ENCODE data around the gene MKNK1. TPM values are rescaled to one million over a fixed set of nuclear protein-coding genes. Genes with fewer than 3 reads are reported as not detected.

MKNK1 gene
- total RNA-seq, 2 donors from 2014 or later = 19.9 to 28.5 TPM

GRCh38 chr1:46619656-46620258 lies 15.7 kb upstream of the MKNK1 start:
- peaks cover 36% of the 10 kb centered on the region for H3K27me3 ChIP-seq (ENCODE audit: control insufficient read depth, insufficient read depth, low read length, poor library complexity, severe bottlenecking)
- peaks cover 10% of the 10 kb centered on the region for H3K4me1 ChIP-seq (ENCODE audit: control insufficient read depth, insufficient read depth, low read length)
- H3K4me3 ChIP-seq (ENCODE audit: low read length) = no peak overlapping the region
- no peak overlapping the region for H3K9ac ChIP-seq (ENCODE audit: extremely low read depth, low read length, poor library complexity, severe bottlenecking)
- no peak overlapping the region for H3K27ac Mint-ChIP-seq
- H3K36me3 Mint-ChIP-seq (ENCODE audit: low read depth) = no peaks in the 10 kb centered on the region
- 94 to 100% methylated on average over 5 of the region's 5 CpGs for WGBS, 2 experiments (ENCODE audit: insufficient coverage in 1 of 2, insufficient read length in 1 of 2)
- H3K27ac ChIP-seq (ENCODE audit: low read depth, low read length) = no peak overlapping the region
- no peaks in the 10 kb centered on the region for H3K9me3 Mint-ChIP-seq
- TF ChIP-seq, protein P1, sequence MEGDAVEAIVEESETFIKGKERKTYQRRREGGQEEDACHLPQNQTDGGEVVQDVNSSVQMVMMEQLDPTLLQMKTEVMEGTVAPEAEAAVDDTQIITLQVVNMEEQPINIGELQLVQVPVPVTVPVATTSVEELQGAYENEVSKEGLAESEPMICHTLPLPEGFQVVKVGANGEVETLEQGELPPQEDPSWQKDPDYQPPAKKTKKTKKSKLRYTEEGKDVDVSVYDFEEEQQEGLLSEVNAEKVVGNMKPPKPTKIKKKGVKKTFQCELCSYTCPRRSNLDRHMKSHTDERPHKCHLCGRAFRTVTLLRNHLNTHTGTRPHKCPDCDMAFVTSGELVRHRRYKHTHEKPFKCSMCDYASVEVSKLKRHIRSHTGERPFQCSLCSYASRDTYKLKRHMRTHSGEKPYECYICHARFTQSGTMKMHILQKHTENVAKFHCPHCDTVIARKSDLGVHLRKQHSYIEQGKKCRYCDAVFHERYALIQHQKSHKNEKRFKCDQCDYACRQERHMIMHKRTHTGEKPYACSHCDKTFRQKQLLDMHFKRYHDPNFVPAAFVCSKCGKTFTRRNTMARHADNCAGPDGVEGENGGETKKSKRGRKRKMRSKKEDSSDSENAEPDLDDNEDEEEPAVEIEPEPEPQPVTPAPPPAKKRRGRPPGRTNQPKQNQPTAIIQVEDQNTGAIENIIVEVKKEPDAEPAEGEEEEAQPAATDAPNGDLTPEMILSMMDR (conservative IDR thresholded peaks at IDR 0.05) = no peak
- no peaks in the 10 kb centered on the region for H3K9me3 ChIP-seq (ENCODE audit: control insufficient read depth, low read length)
- no peak for DNase-seq
- H3K4me1 Mint-ChIP-seq = peaks cover 19% of the 10 kb centered on the region
- peaks cover 47% of the 10 kb centered on the region for H3K27me3 Mint-ChIP-seq (ENCODE audit: insufficient read depth)
- H3K36me3 ChIP-seq (ENCODE audit: control insufficient read depth, insufficient read depth, low read length) = no peaks in the 10 kb centered on the region
- H3K4me3 Mint-ChIP-seq = no peak overlapping the region

DNA sequence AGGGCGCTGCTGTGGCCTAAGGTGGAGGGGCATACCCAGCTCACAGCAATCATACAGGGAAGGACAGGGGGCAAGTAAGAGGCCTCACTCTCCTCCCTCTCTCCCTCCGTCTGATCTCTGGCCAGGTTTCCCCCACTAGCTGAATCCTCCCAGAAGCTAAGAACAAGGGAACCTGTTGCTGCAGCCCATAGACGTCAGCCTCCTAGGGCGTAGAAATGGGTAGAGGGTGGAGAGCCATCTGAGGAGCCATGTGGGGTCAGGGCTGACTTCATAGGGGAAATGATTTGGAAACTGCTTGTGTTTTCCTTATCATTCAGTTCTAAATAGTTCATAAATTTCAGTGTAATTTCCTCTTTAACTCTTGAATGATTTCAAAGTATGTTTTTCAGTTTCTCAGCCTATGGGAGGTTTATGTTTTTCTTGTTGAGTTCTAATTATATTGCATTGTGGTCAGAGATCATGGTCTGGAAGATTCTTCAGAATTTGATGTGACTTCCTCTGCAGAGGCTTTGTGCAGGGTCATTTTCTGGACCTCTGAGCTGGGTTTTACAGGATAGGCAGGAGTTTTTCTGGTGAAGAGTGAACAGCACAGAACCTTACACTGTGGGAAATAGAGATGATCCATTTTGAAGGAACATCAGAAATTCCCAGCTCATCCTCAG lies 14.8 kb upstream of the MKNK1 start:
- 88% methylated on average over 4 of the region's 4 CpGs; no CpG with 5 or more reads in 1 of the 2 experiments for WGBS, 2 experiments (ENCODE audit: insufficient coverage in 1 of 2, insufficient read length in 1 of 2)
- Mint-ChIP-seq H3K4me3 (no peak overlapping the region), H3K9me3 (no peaks in the 10 kb centered on the region), H3K27ac (no peak overlapping the region), H3K4me1 (peaks cover 13% of the 10 kb centered on the region), H3K36me3 (ENCODE audit: low read depth) (no peaks in the 10 kb centered on the region), H3K27me3 (ENCODE audit: insufficient read depth) (peaks cover 47% of the 10 kb centered on the region)
- Histone ChIP-seq H3K4me3 (ENCODE audit: low read length) (no peak overlapping the region), H3K9me3 (ENCODE audit: control insufficient read depth, low read length) (no peaks in the 10 kb centered on the region), H3K27ac (ENCODE audit: low read depth, low read length) (no peak overlapping the region), H3K27me3 (ENCODE audit: control insufficient read depth, insufficient read depth, low read length, poor library complexity, severe bottlenecking) (peaks cover 36% of the 10 kb centered on the region), H3K36me3 (ENCODE audit: control insufficient read depth, insufficient read depth, low read length) (no peaks in the 10 kb centered on the region), H3K4me1 (ENCODE audit: control insufficient read depth, insufficient read depth, low read length) (peaks cover 6% of the 10 kb centered on the region), H3K9ac (ENCODE audit: extremely low read depth, low read length, poor library complexity, severe bottlenecking) (no peak overlapping the region)
- TF ChIP-seq, protein P1 (conservative IDR thresholded peaks at IDR 0.05) = no peak
- DNase-seq = no peak

DNA sequence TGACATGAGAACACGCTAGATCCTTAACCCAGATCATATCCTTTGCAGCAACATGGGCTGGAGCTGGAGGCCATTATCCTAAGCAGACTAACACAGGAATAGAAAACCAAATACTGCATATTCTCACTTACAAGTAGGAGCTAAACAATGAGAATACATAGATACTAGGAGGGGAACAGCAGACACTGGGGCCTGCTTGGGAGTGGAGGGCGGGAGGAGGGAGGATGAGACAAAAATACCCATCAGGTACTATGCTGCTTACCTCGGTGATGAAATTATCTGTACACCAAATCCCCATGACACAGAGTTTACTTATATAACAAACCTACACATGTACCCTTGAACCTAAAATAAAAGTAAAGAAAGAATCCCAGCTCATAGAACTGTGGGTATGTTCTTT lies 13.8 kb upstream of the MKNK1 start:
- WGBS, 2 experiments (ENCODE audit: insufficient coverage in 1 of 2, insufficient read length in 1 of 2) = 99% methylated on average over 3 of the region's 3 CpGs; no CpG with 5 or more reads in 1 of the 2 experiments
- Histone ChIP-seq H3K9me3 (ENCODE audit: control insufficient read depth, low read length) (no peaks in the 10 kb centered on the region), H3K27me3 (ENCODE audit: control insufficient read depth, insufficient read depth, low read length, poor library complexity, severe bottlenecking) (peaks cover 36% of the 10 kb centered on the region), H3K36me3 (ENCODE audit: control insufficient read depth, insufficient read depth, low read length) (no peaks in the 10 kb centered on the region), H3K4me3 (ENCODE audit: low read length) (no peak overlapping the region), H3K27ac (ENCODE audit: low read depth, low read length) (no peak overlapping the region), H3K9ac (ENCODE audit: extremely low read depth, low read length, poor library complexity, severe bottlenecking) (no peak overlapping the region), H3K4me1 (ENCODE audit: control insufficient read depth, insufficient read depth, low read length) (peaks cover 7% of the 10 kb centered on the region)
- no peak for DNase-seq
- Mint-ChIP-seq H3K4me1 (peaks cover 15% of the 10 kb centered on the region), H3K36me3 (ENCODE audit: low read depth) (no peaks in the 10 kb centered on the region), H3K9me3 (no peaks in the 10 kb centered on the region), H3K27me3 (ENCODE audit: insufficient read depth) (peaks cover 47% of the 10 kb centered on the region), H3K4me3 (no peak overlapping the region), H3K27ac (no peak overlapping the region)
- TF ChIP-seq, protein P1 (conservative IDR thresholded peaks at IDR 0.05) = no peak
